ENCODE results near the gene DGKD.

Gene DGKD

DNA sequence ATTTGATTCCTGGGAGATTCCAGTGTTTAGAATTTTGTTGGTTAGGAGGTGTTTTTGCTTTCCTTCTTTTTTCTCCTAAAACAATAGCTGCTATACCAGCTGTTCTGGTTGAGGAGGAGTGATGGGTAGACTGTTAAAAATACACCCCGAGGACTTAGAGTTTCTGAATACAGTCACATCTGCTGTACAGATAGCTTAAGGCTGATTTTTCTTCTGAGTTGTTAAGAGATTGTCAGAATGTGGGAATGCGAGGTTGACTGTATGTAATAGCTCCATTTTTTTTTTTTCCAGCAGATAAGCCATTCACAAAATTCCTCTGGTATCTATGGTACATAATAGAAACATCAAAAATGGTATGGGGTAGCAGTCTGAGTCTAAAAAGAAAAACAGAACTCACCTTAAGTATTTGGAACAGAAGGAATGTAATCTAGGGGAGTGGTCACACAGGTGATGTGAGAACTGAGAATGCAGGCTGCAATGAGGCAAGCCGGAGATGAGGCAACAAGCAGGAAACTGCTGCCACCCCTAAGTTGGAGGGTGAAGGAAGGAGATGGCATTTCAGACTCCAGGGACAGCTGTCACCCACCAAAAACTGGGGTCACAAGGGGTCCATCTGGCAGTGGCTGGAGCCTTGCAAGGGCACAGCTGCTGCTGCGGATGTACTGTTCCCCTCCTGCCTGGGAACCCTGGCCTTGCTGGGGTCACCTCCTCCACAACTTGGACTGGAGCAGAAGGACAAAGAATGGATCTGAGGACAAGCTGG, 2.4 kb downstream of the DGKD start:
- DNase-seq (ENCODE audit: insufficient read length, low spot score): no peak
- FAIRE-seq: peak; percentile 88
- TF ChIP-seq POLR2AphosphoS5 (IDR thresholded peaks at IDR 0.05; ENCODE audit: low read depth, low read length) (no peak), TAF1 (IDR thresholded peaks at IDR 0.05; ENCODE audit: low read depth, low read length) (no peak), POLR2A (IDR thresholded peaks at IDR 0.05; ENCODE audit: low read depth, low read length) (no peak), POU2F2 (IDR thresholded peaks at IDR 0.05; ENCODE audit: low read depth, low read length) (no peak), PAX5 (IDR thresholded peaks at IDR 0.05; ENCODE audit: insufficient read depth, low read length, severe bottlenecking) (no peak), SPI1 (IDR thresholded peaks at IDR 0.05; ENCODE audit: low read depth, low read length) (no peak)

DNA sequence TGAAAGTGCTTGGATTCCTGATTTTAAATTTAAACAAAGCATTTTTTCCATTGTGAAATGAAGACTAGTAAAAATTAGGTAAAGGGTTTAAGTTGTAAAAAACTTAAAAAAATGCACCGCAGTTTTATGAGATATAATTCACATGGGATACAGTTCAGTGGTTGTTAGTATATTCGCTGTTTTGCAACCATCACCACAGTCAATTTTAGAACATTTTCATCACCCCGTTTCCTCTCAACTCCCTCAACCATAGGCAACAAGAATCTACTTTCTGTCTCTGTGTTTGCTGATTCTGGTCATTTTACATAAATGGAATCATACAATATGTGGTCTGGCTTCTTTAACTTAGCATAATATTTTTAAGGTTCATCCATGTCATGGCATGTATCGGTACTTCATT, 4.0 kb downstream of the DGKD start:
- no peak for DNase-seq (ENCODE audit: insufficient read length, low spot score)
- no peak for TF ChIP-seq POU2F2 (IDR thresholded peaks at IDR 0.05; ENCODE audit: low read depth, low read length)
- no peak for TF ChIP-seq SPI1 (IDR thresholded peaks at IDR 0.05; ENCODE audit: low read depth, low read length)
- TF ChIP-seq PAX5 (IDR thresholded peaks at IDR 0.05; ENCODE audit: insufficient read depth, low read length, severe bottlenecking): no peak
- TF ChIP-seq TAF1 (IDR thresholded peaks at IDR 0.05; ENCODE audit: low read depth, low read length): no peak

DNA sequence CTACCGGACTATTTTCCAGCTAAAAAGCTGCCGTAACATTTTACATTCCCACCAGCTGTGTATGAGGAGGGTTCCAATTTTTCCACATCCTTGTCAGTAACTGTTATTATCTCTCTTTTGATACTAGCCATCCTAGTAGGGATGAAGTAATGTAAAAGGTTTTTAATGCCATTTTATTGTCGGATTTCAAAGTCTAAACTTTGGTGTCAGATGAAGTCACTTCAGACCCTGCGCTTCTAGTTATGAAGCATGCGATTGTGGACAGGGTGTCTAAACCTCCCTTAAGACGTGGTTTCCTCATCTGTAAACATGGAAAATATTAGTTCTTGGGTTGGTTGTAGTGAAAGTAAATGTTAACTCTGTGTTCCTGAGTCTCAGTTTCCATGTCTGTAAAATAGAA, 4.7 kb downstream of the DGKD start:
- TF ChIP-seq POU2F2 (IDR thresholded peaks at IDR 0.05; ENCODE audit: low read depth, low read length) (no peak), TAF1 (IDR thresholded peaks at IDR 0.05; ENCODE audit: low read depth, low read length) (no peak), POLR2A (IDR thresholded peaks at IDR 0.05; ENCODE audit: low read depth, low read length) (no peak), POLR2AphosphoS5 (IDR thresholded peaks at IDR 0.05; ENCODE audit: low read depth, low read length) (no peak), PAX5 (IDR thresholded peaks at IDR 0.05; ENCODE audit: insufficient read depth, low read length, severe bottlenecking) (no peak)
- DNase-seq (ENCODE audit: insufficient read length, low spot score) (no peak), FAIRE-seq (peak; percentile 68)

More for the DNA sequence above, 4.0 kb downstream of the DGKD start:
- peak; percentile 50 for FAIRE-seq

DNA sequence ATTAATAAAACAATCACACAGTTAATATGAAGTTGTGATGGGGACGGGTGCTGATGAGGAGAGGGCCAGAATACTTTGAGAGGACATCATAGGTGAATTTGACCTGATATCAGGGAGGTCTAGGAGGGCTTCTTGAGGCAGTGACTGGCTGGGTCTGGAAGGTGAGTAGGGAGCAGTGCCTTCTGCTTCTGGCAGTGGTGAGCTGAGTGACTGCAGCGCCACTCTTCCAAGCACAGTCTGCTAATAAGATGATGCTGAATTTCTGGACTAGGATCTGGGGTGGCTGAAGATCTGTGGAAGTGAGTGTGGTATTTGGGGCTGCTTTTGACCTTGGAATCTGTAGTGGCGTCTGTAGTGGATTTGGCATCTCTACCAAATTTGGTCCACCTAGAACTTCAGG, 5.5 kb downstream of the DGKD start:
- FAIRE-seq: no peak
- DNase-seq (ENCODE audit: insufficient read length, low spot score): no peak
- TF ChIP-seq POLR2AphosphoS5 (IDR thresholded peaks at IDR 0.05; ENCODE audit: low read depth, low read length): no peak
- TF ChIP-seq TAF1 (IDR thresholded peaks at IDR 0.05; ENCODE audit: low read depth, low read length): no peak
- TF ChIP-seq POLR2A (IDR thresholded peaks at IDR 0.05; ENCODE audit: low read depth, low read length): no peak
- no peak for TF ChIP-seq SPI1 (IDR thresholded peaks at IDR 0.05; ENCODE audit: low read depth, low read length)
- TF ChIP-seq PAX5 (IDR thresholded peaks at IDR 0.05; ENCODE audit: insufficient read depth, low read length, severe bottlenecking): no peak
- no peak for TF ChIP-seq POU2F2 (IDR thresholded peaks at IDR 0.05; ENCODE audit: low read depth, low read length)

DNA sequence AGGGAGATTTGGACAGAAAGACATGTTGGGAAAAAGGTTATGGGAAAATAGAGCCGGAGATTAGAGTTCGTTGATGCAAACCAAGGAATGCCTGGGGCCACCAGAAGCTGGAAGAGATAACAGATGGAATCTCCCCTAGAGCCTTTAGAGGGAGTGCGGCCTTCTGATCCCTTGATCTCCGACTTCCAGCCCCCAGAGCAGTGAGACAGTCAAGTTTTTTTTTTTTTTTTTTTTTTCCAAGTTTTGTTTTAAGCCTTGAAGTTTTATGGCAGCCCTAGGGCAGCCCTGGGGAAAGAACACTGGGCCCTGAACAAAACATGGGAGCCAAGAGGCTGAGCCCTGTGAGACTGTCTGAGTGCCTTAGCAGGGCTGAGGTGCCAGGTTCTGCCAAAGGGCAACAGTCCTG, 6.5 kb downstream of the DGKD start:
- no peak for FAIRE-seq
- TF ChIP-seq POLR2AphosphoS5 (IDR thresholded peaks at IDR 0.05; ENCODE audit: low read depth, low read length) (no peak), POLR2A (IDR thresholded peaks at IDR 0.05; ENCODE audit: low read depth, low read length) (no peak), PAX5 (IDR thresholded peaks at IDR 0.05; ENCODE audit: insufficient read depth, low read length, severe bottlenecking) (no peak), SPI1 (IDR thresholded peaks at IDR 0.05; ENCODE audit: low read depth, low read length) (no peak), TAF1 (IDR thresholded peaks at IDR 0.05; ENCODE audit: low read depth, low read length) (no peak), POU2F2 (IDR thresholded peaks at IDR 0.05; ENCODE audit: low read depth, low read length) (no peak)
- DNase-seq (ENCODE audit: insufficient read length, low spot score): no peak

DNA sequence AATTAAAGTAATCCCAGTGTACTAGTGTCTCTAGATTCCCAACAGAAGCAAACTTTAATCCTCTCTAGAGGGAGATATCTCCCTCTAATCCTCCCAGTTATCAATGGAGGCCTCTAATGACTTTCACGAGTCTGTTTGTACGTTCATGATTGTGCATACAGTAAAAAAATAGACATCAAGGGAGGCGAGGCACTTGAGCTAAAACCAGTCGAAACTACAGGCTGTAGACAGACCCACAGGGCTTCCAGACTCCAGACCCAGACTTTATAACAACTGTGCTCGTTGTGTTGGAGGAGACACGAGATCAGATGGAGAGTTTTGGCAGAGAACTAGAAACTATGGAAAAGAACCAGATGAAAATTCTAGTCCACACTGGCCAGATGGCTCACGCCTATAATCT, 7.0 kb downstream of the DGKD start:
- DNase-seq (ENCODE audit: insufficient read length, low spot score) (no peak), FAIRE-seq (no peak)
- TF ChIP-seq PAX5 (IDR thresholded peaks at IDR 0.05; ENCODE audit: insufficient read depth, low read length, severe bottlenecking) (no peak), POLR2AphosphoS5 (IDR thresholded peaks at IDR 0.05; ENCODE audit: low read depth, low read length) (no peak), SPI1 (IDR thresholded peaks at IDR 0.05; ENCODE audit: low read depth, low read length) (no peak), POLR2A (IDR thresholded peaks at IDR 0.05; ENCODE audit: low read depth, low read length) (no peak), TAF1 (IDR thresholded peaks at IDR 0.05; ENCODE audit: low read depth, low read length) (no peak), POU2F2 (IDR thresholded peaks at IDR 0.05; ENCODE audit: low read depth, low read length) (no peak)

DNA sequence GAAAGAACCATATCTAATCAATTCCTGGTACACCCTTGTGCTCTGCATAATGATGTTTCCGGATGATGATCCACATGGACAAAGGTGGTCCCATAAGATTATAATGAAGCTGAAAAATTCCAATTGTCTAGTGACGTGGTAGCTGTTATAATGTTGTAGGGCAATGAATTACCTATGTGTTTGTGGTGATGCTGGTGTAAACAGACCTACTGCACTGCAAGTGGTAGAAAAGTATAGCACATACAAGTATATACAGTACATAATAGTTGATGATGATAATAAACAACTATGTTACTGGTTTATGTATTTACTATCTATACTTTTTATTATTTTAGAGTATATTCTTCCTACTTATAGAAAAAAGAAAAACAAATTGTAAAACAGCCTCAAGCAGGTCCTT, 8.4 kb downstream of the DGKD start:
- no peak for DNase-seq (ENCODE audit: insufficient read length, low spot score)
- FAIRE-seq: peak; percentile 78
- no peak for TF ChIP-seq TAF1 (IDR thresholded peaks at IDR 0.05; ENCODE audit: low read depth, low read length)
- no peak for TF ChIP-seq SPI1 (IDR thresholded peaks at IDR 0.05; ENCODE audit: low read depth, low read length)
- no peak for TF ChIP-seq POU2F2 (IDR thresholded peaks at IDR 0.05; ENCODE audit: low read depth, low read length)
- no peak for TF ChIP-seq PAX5 (IDR thresholded peaks at IDR 0.05; ENCODE audit: insufficient read depth, low read length, severe bottlenecking)
- no peak for TF ChIP-seq POLR2AphosphoS5 (IDR thresholded peaks at IDR 0.05; ENCODE audit: low read depth, low read length)
- TF ChIP-seq POLR2A (IDR thresholded peaks at IDR 0.05; ENCODE audit: low read depth, low read length): no peak

DNA sequence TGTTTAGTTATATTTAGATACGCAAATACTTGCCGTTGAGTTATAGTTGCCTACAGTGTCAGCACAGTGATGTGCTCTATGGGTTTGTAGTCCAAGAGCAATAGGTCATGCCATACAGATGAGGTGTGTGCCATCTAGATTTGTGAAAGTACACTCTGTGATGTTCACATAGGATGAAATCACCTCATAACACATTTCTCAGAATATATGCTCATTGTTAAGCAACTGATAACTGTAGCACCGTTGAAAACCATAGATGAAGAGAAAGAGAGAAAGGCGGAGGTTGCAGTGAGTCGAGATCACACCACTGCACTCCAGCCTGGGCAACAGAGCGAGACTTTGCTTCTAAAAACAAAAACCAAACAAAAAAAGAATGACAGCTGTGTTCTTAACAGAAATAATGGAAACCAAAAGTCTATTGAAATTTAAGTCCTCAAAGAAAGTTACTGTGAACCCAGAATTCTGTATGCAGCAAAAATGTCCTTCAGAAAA, 9.5 kb downstream of the DGKD start:
- DNase-seq (ENCODE audit: insufficient read length, low spot score) (no peak), FAIRE-seq (peak; percentile 92)
- TF ChIP-seq TAF1 (IDR thresholded peaks at IDR 0.05; ENCODE audit: low read depth, low read length): no peak
- TF ChIP-seq PAX5 (IDR thresholded peaks at IDR 0.05; ENCODE audit: insufficient read depth, low read length, severe bottlenecking): peak; percentile 80
- no peak for TF ChIP-seq POU2F2 (IDR thresholded peaks at IDR 0.05; ENCODE audit: low read depth, low read length)
- no peak for TF ChIP-seq SPI1 (IDR thresholded peaks at IDR 0.05; ENCODE audit: low read depth, low read length)

DNA sequence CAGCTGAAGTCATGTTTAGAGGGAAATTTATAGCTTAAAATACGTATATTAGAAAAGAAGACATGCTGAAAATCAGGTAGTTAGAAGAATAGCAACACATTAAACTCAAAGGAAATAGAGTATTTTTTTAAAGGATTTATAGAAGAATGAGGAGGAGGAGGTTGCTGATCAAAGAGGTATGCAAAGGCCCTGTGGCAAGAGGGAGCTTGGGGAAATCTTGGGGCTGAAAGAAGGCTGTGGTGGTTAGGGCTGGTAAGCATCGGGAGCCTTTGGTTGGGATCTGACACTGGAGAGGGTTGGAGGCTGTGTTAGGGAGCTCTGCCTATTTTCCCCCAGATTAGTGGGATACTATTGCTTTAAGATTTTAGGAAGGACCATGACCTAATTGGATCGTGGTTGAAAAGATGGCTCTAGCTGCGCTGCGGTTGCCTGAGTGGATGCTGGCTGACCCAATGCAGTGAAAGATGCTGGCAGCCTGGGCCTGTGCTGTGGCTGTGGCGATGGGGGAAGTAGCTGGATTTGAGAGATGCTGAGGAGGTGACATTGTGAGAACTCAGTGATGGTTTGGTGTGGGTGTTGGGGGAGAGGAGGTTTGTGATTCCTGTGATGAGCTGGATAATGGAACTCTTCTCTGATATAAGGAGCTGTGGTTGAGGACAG, 11.7 kb downstream of the DGKD start:
- no peak for FAIRE-seq
- no peak for DNase-seq (ENCODE audit: insufficient read length, low spot score)
- TF ChIP-seq PAX5 (IDR thresholded peaks at IDR 0.05; ENCODE audit: insufficient read depth, low read length, severe bottlenecking): no peak
- no peak for TF ChIP-seq SPI1 (IDR thresholded peaks at IDR 0.05; ENCODE audit: low read depth, low read length)
- TF ChIP-seq TAF1 (IDR thresholded peaks at IDR 0.05; ENCODE audit: low read depth, low read length): no peak
- no peak for TF ChIP-seq POLR2A (IDR thresholded peaks at IDR 0.05; ENCODE audit: low read depth, low read length)
- TF ChIP-seq POU2F2 (IDR thresholded peaks at IDR 0.05; ENCODE audit: low read depth, low read length): no peak
- no peak for TF ChIP-seq POLR2AphosphoS5 (IDR thresholded peaks at IDR 0.05; ENCODE audit: low read depth, low read length)

Measured in GM12891 (cell line).